ENCODE results near the gene ADAMTS2.

Gene ADAMTS2

DNA sequence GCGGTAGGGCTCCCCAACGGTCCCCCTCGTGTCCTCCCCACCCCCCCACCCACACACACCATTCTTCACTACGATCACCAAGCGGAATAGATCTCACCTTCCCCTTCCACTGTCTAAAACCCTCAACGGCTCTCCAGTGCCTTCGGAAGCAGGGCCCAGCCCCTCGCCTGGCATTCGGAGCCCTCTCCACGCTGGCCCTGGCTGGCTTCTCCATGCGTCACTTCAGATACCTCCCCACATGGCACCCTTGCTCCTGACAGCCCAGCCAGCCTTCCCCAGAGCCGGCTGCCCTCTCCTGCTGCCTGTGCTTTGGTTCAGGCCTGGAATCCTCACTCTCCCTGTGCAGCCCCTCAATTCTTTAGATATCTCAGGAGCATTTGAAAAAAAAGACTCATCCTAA lies 158.5 kb downstream of the ADAMTS2 start:
- no peak for DNase-seq (ENCODE audit: low spot score)
- TF ChIP-seq, protein P1, sequence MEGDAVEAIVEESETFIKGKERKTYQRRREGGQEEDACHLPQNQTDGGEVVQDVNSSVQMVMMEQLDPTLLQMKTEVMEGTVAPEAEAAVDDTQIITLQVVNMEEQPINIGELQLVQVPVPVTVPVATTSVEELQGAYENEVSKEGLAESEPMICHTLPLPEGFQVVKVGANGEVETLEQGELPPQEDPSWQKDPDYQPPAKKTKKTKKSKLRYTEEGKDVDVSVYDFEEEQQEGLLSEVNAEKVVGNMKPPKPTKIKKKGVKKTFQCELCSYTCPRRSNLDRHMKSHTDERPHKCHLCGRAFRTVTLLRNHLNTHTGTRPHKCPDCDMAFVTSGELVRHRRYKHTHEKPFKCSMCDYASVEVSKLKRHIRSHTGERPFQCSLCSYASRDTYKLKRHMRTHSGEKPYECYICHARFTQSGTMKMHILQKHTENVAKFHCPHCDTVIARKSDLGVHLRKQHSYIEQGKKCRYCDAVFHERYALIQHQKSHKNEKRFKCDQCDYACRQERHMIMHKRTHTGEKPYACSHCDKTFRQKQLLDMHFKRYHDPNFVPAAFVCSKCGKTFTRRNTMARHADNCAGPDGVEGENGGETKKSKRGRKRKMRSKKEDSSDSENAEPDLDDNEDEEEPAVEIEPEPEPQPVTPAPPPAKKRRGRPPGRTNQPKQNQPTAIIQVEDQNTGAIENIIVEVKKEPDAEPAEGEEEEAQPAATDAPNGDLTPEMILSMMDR (IDR thresholded peaks at IDR 0.05; ENCODE audit: extremely low read depth, insufficient read depth, missing control alignments): no peak
- in situ Hi-C loops (cut with MboI; ENCODE audit: low pct_unique_long_range_greater_than_20kb, low sequenced_read_pairs, unreplicated experiment): no loop called here

DNA sequence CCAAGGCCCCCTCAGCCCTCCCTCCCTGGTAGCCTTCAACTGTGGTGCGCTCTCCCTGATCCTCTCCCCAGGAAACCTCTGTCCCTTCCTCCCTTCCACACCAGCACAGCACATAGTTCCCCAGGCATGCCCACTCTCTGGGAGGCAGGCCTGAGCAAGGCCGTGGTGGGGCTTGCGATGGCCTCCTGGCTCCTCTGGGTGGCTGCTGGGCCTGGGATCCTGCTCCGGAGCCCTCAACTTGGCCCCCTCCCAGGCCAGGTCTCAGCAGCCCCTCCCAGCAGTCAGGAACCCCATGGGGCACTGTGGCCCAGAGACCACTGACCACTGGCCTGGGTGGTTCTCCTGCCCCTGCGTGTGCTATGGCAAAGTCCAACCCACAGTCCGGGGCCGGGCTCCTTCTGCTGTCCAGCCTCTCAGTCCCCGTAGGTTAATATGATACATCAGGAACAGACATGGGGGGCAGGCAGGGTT lies 159.3 kb downstream of the ADAMTS2 start:
- TF ChIP-seq, protein P1 (IDR thresholded peaks at IDR 0.05; ENCODE audit: extremely low read depth, insufficient read depth, missing control alignments): no peak
- in situ Hi-C loops (cut with MboI; ENCODE audit: low pct_unique_long_range_greater_than_20kb, low sequenced_read_pairs, unreplicated experiment): no loop called here
- DNase-seq (ENCODE audit: low spot score): no peak

DNA sequence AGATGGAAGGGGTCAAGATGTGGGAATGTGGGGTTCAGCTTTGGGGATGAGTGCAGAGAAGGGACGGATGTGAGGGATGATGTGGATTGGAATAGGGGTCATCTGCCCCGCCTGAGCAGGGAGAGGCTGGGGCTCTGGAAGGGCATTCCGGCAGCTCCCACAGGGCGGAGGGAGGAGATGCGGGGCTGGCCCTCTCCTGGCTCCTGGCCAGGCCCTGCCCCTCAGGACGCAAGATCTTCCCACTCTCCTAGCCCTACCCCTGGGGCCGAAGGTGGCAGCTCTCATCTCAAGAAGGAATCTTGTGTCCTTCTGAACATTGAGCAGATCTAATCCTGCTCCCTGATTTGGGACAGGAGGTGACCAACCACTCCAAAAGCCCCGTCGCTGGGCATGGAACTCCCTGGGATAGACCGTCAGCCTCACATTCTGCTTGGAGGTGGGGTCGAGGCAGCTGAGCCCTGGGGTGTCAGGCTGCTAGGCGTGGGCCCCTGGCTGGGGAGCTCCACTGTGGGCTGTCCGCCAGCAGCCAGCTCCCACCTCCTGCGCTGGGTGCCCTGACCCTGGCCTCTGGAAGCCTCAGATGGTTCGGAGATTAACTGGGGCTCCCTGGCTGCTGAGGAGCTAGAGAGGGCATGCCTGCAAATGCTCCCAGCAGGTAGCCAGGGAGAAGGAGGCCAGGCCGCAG lies 159.9 kb downstream of the ADAMTS2 start:
- TF ChIP-seq, protein P1 (IDR thresholded peaks at IDR 0.05; ENCODE audit: extremely low read depth, insufficient read depth, missing control alignments): no peak
- in situ Hi-C loops (cut with MboI; ENCODE audit: low pct_unique_long_range_greater_than_20kb, low sequenced_read_pairs, unreplicated experiment): no loop called here
- DNase-seq (ENCODE audit: low spot score): no peak

DNA sequence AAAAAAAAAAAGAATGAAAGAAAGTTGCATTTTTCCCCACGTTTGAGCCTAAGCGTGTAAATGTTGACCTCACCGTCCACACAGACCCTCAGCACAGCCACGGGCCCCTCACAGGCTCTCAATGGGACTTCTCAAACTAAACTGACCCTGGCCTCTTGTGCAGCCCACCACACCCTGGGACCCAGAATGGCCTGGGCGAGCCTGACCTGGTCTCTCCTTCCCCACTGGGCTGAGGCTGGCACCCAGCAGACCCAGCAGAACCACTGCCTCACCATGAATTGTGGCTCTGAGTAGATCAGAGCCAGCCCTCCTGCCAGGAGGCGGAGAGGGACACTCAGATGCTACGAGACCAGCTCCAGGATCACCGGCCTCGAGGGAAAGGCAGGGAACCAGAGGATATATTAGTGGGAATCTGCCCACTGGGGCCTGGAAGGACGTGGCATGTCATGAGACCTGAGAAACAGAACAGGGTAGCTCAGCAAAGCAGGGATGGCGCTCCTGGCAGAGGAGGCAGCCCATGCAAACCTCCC lies 160.7 kb downstream of the ADAMTS2 start:
- no peak for DNase-seq (ENCODE audit: low spot score)
- TF ChIP-seq, protein P1 (IDR thresholded peaks at IDR 0.05; ENCODE audit: extremely low read depth, insufficient read depth, missing control alignments): no peak
- in situ Hi-C loops (cut with MboI; ENCODE audit: low pct_unique_long_range_greater_than_20kb, low sequenced_read_pairs, unreplicated experiment): no loop called here

DNA sequence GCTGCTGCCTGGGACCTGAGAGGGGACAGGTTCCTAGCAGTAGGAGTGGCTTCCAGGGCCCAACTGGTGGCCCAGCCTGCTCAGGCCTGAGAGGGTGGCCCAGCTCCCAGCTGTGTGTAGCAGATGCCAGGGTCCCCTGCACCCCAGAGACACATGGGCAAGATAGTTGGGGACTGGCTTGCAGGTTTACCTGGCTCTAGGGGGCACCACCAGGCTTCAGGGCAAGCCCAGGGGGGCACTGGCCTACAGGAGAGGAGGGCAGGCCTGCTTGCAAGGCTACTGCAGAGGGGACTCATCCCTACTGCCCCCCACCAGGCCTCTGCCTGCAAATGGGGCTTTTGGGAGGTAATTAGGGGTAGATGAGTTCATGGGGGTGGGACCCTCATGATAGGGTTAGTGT lies 161.8 kb downstream of the ADAMTS2 start:
- TF ChIP-seq, protein P1 (IDR thresholded peaks at IDR 0.05; ENCODE audit: extremely low read depth, insufficient read depth, missing control alignments): no peak

DNA sequence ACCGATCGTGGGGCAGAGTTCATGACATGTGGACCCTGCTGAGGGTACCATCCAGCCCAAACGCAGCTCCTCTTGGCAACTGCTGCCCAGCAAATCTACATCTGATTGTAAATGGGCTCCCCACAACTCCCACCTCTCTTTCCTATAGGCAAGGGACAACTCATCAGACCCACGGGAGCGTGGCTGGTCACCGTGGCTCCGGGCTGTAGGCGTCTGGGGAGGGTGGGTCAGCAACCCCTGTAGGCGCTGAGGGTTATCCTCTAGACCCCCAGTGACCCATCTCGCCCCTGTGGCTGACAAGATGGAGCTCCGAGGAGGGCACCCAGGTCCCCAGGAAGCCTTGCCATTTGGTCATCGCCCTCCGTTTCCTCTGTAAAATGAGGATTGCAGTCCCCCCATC lies 162.7 kb downstream of the ADAMTS2 start:
- TF ChIP-seq, protein P1 (IDR thresholded peaks at IDR 0.05; ENCODE audit: extremely low read depth, insufficient read depth, missing control alignments): no peak
- DNase-seq (ENCODE audit: low spot score): no peak
- in situ Hi-C loops (cut with MboI; ENCODE audit: low pct_unique_long_range_greater_than_20kb, low sequenced_read_pairs, unreplicated experiment): no loop called here

More for the DNA sequence above, 161.8 kb downstream of the ADAMTS2 start:
- in situ Hi-C loops (cut with MboI; ENCODE audit: low pct_unique_long_range_greater_than_20kb, low sequenced_read_pairs, unreplicated experiment): no loop called here
- DNase-seq (ENCODE audit: low spot score): no peak

Measured in GM13977 (cell line).